Posterior cingulate gyrus (tissue), 11 donors: ENCODE results near the gene PLAA.

Source experiments
- DNase-seq, 10 donors: peaks; one replicate each; pipeline versions ENCODE4 v3.0.0 to v3.0.0-alpha.2; 2020 to 2021; ENCODE audit warnings: mixed read lengths in 3 of 10
- intact Hi-C: fragments of 100-400 bp; cut with DNase I; formaldehyde crosslinking; loops from one replicate; pipeline ENCODE4 v1.15.1; 2023

The PLAA gene

DNA sequence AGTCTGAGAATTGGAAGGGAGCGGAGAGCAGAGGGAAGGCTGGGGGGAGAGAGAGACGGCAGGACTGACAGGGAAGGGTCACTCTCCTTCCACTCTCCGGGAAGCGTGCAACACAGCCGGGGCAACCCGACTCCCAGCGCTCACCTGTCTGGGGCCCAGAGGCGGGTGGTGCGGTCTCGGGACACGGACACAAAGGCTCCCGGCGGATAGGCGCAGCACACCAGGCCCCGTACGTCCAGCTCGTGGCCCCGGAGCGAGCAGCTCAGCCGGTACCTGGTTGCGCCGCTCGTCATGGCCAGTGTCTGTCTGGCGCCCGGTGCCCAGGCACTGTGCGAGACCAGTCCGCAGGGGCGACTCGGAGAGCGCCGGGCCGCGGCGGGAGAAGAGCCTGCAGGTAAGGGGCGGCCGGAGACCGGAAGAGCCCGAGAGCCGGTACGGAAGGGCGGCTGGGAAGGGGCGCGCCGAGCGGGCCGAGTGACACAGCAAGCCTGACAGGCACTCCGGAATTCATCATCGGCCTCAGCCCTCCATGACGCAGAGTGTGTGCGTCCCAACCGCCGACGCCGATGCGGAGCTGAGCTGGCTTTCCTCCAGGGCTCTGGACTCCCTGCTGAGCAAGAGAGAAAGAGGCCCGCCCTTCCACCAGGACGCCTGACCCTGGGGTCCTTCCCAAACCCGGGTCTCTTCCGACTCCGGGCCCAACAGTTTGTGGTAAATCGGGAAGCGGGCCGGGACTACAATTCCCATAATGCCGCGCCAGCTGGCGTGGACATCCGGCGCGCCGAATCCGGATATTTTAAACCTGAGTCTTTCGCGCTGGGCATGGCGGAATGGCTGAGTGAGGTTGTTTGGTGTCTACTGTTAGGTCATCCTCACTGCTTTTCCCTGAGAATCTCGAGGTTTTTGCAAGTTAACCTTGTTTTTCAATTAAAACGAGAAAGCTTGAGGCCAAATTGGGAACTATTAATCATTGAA lies at the start of gene PLAA:
Gene PLAA, minus strand, starts transcription at position 490 of the 975 bp plus-strand sequence. Its CDS starts 197 bp downstream, at position 293.
- intact Hi-C loops, result loop anchor here (2.0 kb wide), 1 partner anchor 54 kb away; the partner anchor contains the start of gene CAAP1

GRCh38 chr9:26995810-26996209 lies 48.8 kb upstream of the PLAA start:
- intact Hi-C loops, result no loop called here
- DNase-seq, result no peak

More for the DNA sequence above, at the start of gene PLAA:
- peak; percentile 80 to 98 (median 86) for DNase-seq

DNA sequence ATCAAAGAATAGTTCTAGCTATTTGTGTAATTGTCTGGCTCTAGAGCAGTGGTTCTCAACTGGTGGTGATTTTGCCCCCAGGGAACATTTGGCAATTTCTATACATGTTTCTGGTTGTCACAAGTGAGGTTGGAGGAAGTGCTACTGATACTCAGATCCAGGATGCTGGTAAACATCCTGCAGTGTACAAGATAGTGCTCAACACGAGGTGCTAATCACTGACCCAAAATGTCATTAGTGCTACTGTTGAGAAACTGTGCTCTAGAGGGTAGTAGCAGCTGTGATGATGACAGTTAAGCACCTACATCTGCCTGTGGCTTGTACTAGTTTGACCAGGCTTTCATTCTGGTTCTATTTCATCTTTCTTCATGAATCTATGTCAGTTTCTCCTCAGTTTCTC lies 36.3 kb upstream of the PLAA start:
- DNase-seq, result no peak
- intact Hi-C loops, result no loop called here

- intact Hi-C loops, result no loop called here
- no peak for DNase-seq
These were observed 29.0 kb upstream of the PLAA start for GRCh38 chr9:26975728-26976707.

DNA sequence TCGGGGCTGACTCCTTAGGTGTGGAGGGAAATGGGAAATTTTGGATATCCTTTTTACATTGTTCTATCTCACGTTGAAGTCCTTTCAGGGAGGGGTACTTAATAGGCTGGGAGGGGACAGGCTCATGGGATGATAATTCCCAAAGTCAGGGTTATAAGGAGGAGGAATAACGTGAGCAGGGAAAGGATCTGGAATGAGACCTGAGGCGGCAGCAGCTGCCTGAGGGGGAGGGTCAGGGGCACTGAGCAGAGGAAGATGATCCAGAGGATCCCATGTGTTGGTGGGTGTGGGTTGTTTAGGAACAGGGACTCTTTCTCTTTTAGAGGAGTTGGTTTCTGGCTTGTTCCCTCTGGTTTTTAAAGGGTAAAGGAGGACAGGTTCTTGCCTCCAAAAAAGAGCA lies 27.9 kb upstream of the PLAA start:
- intact Hi-C loops, result no loop called here
- no peak for DNase-seq

DNA sequence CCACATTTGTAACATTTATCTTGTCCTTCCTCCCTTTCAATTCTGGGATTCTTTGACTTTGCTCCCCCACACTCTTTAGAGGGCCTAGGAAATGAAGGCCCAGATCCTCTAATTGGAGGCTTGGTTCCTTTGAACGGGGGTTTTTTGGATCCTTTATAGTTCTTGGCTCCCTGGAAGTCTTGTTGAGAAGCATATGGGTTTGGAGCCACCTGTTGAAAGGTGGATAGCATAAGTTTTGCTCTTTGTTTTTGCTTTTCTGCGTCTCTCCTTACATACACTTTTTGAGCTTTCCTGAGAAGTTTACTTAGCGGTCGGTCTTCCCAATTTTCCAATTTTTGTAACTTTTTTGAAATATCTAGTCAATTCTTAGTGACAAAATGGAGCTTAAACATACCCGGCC lies 26.9 kb upstream of the PLAA start:
- intact Hi-C loops, result no loop called here
- no peak for DNase-seq

GRCh38 chr9:26971721-26972120 lies 24.7 kb upstream of the PLAA start:
- intact Hi-C loops, result no loop called here

DNA sequence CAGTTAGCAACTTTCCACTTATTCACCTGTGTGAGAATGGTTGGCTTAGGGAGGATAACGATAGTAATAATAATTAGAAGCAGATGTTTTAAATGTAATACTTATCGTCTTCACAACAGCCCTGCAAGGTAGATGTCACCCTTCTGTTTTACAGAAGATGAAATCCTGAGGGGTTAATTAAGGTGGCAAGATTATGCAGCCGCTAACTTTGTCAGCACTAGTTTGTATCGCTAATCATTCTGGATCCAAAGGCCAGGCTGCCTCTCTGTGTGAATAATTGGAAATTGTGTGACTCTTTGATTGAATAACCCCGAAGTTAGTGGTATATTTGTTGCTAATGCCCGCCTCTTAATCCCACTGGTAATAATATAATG lies 9.8 kb upstream of the PLAA start:
- no peak for DNase-seq
- intact Hi-C loops, result loop anchor here (2.0 to 5.0 kb wide), 2 partner anchors 64 to 615 kb away; partner anchors contain the start of genes C9orf72 and CAAP1

More at GRCh38 chr9:26971721-26972120, 24.7 kb upstream of the PLAA start:
- DNase-seq, result no peak

GRCh38 chr9:26955921-26956859 lies 9.1 kb upstream of the PLAA start, which contains the start of gene IFT74:
Gene IFT74, plus strand, starts transcription at chr9:26956412. Its CDS starts 5,556 bp downstream, at chr9:26961968.
- intact Hi-C loops, result loop anchor here (2.0 to 5.0 kb wide), 2 partner anchors 63 to 616 kb away; partner anchors contain the start of genes C9orf72 and CAAP1
- DNase-seq, result peak; percentile 92 to 100 (median 98)

DNA sequence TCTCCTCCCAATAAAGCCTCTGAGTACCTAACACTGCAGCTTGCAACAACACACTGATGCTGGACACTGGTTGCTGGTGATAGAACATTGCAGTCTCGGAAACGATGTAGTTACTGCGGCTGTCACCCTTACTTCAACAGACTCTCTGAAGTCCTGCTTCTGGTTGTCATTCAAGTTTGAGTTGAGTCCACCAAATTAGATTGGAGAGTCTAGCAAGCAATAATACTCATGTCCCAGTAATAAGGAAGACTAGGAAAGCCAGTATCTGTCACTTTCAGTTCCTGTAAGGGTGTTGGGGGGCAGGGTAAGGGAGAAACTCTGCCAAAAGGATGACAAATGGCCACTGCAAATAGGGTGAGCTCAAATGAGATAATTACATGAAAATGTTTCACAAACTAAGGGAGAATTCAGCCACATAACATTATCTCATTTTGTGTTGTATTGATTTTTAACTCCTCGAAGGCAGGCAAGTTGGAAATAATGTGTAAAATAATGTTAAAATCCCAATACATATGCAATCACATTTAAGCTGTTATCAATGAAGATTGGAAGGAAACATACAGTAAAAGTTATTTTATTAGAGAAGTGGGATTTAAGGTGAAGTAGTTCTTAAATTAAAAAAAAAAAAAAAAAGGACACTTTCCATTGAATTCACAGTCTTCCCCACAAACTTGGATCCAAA lies 8.3 kb upstream of the PLAA start:
- intact Hi-C loops, result loop anchor here (5.0 kb wide), 1 partner anchor 617 kb away; the partner anchor contains the start of gene C9orf72
- no peak for DNase-seq

GRCh38 chr9:26954050-26954508 lies 7.0 kb upstream of the PLAA start:
- DNase-seq, result no peak
- intact Hi-C loops, result no loop called here

- no peak for DNase-seq
- intact Hi-C loops, result no loop called here
These were observed 4.8 kb upstream of the PLAA start for GRCh38 chr9:26951794-26952193.

GRCh38 chr9:26950521-26950920 lies 3.5 kb upstream of the PLAA start:
- no peak for DNase-seq
- intact Hi-C loops, result no loop called here

GRCh38 chr9:26949637-26950069 lies 2.6 kb upstream of the PLAA start:
- intact Hi-C loops, result no loop called here
- no peak for DNase-seq

DNA sequence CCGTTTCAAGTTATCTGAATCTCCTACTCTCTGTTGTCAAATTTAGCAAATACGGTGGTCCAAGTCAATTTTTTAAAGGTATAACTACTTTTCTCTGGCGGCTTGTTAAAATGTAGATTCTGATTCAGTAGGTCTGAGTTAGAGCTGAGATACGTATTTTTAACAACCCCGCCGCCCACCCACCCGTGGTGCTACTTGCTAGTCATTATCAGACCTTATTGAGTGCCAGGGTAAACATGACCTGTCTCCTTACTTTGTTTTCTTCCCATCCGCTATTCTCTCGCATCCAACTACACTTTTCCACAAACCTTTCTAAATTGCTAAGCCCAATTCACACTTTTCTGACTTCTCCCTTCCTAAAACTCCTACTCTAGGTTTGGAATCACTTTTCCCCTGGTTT lies 694 bp upstream of the PLAA start:
- intact Hi-C loops, result loop anchor here (2.0 kb wide), 1 partner anchor 55 kb away; the partner anchor contains the start of gene CAAP1
- no peak for DNase-seq

DNA sequence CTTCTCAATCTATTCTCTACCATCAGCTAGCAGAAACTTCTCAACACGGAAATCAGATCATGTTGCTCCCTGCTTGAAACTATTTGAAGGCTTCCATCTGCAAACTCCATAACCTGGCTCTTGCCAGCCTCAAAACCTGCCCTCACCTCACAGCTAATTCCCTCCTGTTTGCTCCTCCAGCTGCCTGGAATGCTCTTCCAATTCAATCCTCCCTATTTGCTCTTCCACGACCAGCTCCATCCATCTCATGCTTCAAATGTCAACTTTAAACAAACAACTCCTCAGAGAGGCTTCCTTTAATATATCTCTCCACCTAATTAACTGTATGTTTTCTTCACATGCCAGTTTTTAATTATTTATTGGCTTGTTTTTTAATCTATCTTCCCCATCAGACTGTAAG lies 1.5 kb downstream of the PLAA start:
- DNase-seq, result no peak
- intact Hi-C loops, result no loop called here

DNA sequence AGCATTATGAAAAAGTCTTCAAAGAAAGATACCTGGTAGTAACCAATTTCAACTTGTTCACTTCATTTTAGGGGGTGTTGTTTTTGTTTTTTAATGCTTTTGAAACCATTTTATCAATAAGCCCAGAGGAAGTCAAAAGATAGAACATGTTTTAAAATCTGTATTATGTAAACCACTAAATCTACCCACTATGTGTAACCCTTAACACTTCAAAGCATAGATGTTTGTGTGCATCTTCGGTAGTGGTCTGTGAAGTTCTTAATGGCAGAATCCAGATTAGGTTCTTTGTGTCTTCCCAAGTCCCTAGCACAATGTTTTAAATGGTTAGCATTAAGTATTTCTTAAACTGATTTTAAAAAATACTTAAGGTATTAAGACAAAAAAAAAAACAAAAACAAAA lies 6.3 kb downstream of the PLAA start:
- intact Hi-C loops, result no loop called here

DNA sequence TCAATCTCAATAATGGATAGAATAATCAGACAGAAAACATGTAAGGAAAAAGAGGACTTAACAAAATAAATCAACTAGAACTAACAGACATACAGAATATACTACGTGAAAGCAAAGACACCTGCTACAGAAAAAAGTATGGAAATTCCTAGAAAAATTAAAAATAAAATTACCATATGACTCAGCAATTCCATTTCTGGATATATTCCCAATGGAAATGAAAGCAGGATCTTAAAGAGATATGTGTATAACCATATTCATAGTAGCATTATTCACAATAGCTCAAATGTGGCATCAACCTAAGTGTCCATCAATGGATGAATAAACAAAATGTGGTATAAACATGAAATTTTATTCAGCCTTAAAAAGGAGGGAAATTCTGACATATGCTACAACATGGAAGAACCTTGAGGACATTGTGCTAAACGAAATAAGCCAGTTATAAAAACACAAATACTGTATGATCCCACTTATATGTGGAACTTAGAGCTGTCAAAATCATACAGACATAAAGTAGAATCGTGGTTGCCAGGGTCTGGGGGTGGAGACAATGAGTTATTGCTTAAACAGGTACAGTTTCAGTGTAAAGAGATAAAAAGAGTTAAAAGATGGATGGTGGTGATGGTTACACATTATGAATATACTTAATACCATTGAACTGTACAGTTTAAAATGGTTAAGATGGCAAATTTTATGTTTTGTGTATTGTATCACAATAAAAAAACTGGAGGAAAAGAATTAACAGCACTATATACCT lies 6.9 kb downstream of the PLAA start:
- intact Hi-C loops, result no loop called here
- no peak for DNase-seq

More for the DNA sequence above, 6.3 kb downstream of the PLAA start:
- DNase-seq, result no peak
